Fibroblast of lung (primary cell): ENCODE measurements around the gene ASPDH. TPM values are rescaled to one million over a fixed set of nuclear protein-coding genes. Genes with fewer than 3 reads are reported as not detected.
A peak's percentile ranks its signal among the peaks of the same experiment; 100 is the strongest.

Source experiments
- DNase-seq, 2 donors: peaks; one replicate each; pipeline versions ENCODE4 v3.0.0 to v3.0.0-alpha.2; 2010; ENCODE audit warnings: low read depth in 2 of 2
- H2AFZ ChIP-seq: 2 replicates; pipeline ENCODE4 v1.5.1; 2012; ENCODE audit warnings: low read length, control low read depth, inconsistent platforms
- H3K27ac ChIP-seq: 2 replicates; pipeline ENCODE4 v1.5.1; 2011; ENCODE audit warnings: low read length, control low read depth; ENCODE audit not compliant: insufficient read depth
- H3K27me3 ChIP-seq: 2 replicates; pipeline ENCODE4 v1.5.1; 2011; ENCODE audit warnings: mild to moderate bottlenecking, low read length; ENCODE audit not compliant: control insufficient read depth, insufficient read depth
- H3K36me3 ChIP-seq: 2 replicates; pipeline ENCODE4 v1.5.1; 2011; ENCODE audit warnings: low read length; ENCODE audit not compliant: control insufficient read depth, insufficient read depth
- H3K4me1 ChIP-seq: 2 replicates; pipeline ENCODE4 v1.5.1; 2011; ENCODE audit warnings: low read length; ENCODE audit not compliant: control insufficient read depth, insufficient read depth; ENCODE audit errors: extremely low read depth
- H3K4me2 ChIP-seq: 2 replicates; pipeline ENCODE4 v1.5.1; 2011; ENCODE audit warnings: low read length, control low read depth; ENCODE audit not compliant: insufficient read depth; ENCODE audit errors: extremely low read depth
- H3K4me3 ChIP-seq, 4 experiments: fragments of 200-600 bp in 1 of 4; sonication (generic) in 1 of 4; replicated peaks in 1 of 4; 2 replicates each; pipeline ENCODE4 v1.5.1; 2011 to 2016; ENCODE audit warnings: low read length in 4 of 4, low read depth in 3 of 4, mild to moderate bottlenecking in 3 of 4, control low read depth in 2 of 4, inconsistent platforms in 1 of 4, mixed read lengths in 1 of 4; ENCODE audit not compliant: insufficient read depth in 1 of 4; ENCODE audit errors: control extremely low read depth in 1 of 4
- H3K79me2 ChIP-seq: 2 replicates; pipeline ENCODE4 v1.5.1; 2012; ENCODE audit warnings: mild to moderate bottlenecking, low read length, inconsistent platforms; ENCODE audit not compliant: control insufficient read depth, insufficient read depth
- H3K9ac ChIP-seq: 2 replicates; pipeline ENCODE4 v1.5.1; 2011; ENCODE audit warnings: mild to moderate bottlenecking, low read length, control low read depth; ENCODE audit not compliant: insufficient read depth
- H3K9me3 ChIP-seq: 2 replicates; pipeline ENCODE4 v1.5.1; 2012; ENCODE audit warnings: low read depth, low read length; ENCODE audit not compliant: control insufficient read depth, insufficient read depth
- H4K20me1 ChIP-seq: 2 replicates; pipeline ENCODE4 v1.5.1; 2011; ENCODE audit warnings: low read length; ENCODE audit not compliant: control insufficient read depth, insufficient read depth; ENCODE audit errors: extremely low read depth
- CTCF ChIP-seq, 2 donors: IDR thresholded peaks in 1 of 2; conservative IDR thresholded peaks in 1 of 2; 1 replicate in 1 of 2; 2 replicates in 1 of 2; pipeline ENCODE4 v1.5.1; 2011 to 2012; ENCODE audit warnings: low read length in 2 of 2, control low read depth in 1 of 2, inconsistent platforms in 1 of 2, low read depth in 1 of 2, mild to moderate bottlenecking in 1 of 2
- EZH2 ChIP-seq: IDR thresholded peaks from 2 replicates; pipeline ENCODE4 v1.5.1; 2012; ENCODE audit warnings: low read length, control low read depth, mild to moderate bottlenecking; ENCODE audit errors: missing control alignments
- polyA plus RNA-seq, 2 donors: library from polyadenylated mRNA; depleted of rRNA in 1 of 2; stranded (reverse) in 1 of 2; unstranded in 1 of 2; fragments of >200 nt; gene quantifications; 2 replicates each; pipeline ENCODE4 v1.2.1, GENCODE V29; 2011 to 2012; ENCODE audit warnings: missing spikeins in 1 of 2
- total RNA-seq: library from RNA; depleted of rRNA; stranded (reverse); fragments of >200 nt; gene quantifications from 2 replicates; pipeline ENCODE4 v1.2.1, GENCODE V29; 2014

The ASPDH gene
- total and polyA plus RNA-seq, 2 donors (not counting 1 experiment from before 2014, with no cell fraction given) = not detected

- H3K79me2 ChIP-seq = no peaks in the 10 kb centered on the region
- H3K27me3 ChIP-seq = no peaks in the 10 kb centered on the region
- H3K4me1 ChIP-seq = no peaks in the 10 kb centered on the region
- H3K9me3 ChIP-seq = no peaks in the 10 kb centered on the region
- TF ChIP-seq CTCF (conservative IDR thresholded peaks at IDR 0.05 in 1 of 2, IDR thresholded peaks at IDR 0.05 in 1 of 2; ENCODE audit: low read depth in 1 of 2, low read length in 2 of 2) (no peak), EZH2 (no peak)
- H2AFZ ChIP-seq = no peak overlapping the region
- peak overlapping the region in 1 of 4 experiments; percentile 54 for H3K4me3 ChIP-seq
- no peak for DNase-seq
- H3K9ac ChIP-seq = no peak overlapping the region
- no peaks in the 10 kb centered on the region for H3K36me3 ChIP-seq
- no peak overlapping the region for H3K4me2 ChIP-seq
- H4K20me1 ChIP-seq = no peaks in the 10 kb centered on the region
- H3K27ac ChIP-seq = no peak overlapping the region
Observed at GRCh38 chr19:50555450-50556281, 42.0 kb upstream of the ASPDH start.

GRCh38 chr19:50555033-50555432 lies 41.3 kb upstream of the ASPDH start:
- no peak overlapping the region for H2AFZ ChIP-seq
- no peak overlapping the region for H3K9ac ChIP-seq
- no peaks in the 10 kb centered on the region for H3K36me3 ChIP-seq
- no peaks in the 10 kb centered on the region for H3K9me3 ChIP-seq
- no peak for DNase-seq
- H3K4me1 ChIP-seq = no peaks in the 10 kb centered on the region
- H3K27me3 ChIP-seq = no peaks in the 10 kb centered on the region
- TF ChIP-seq EZH2 = no peak
- TF ChIP-seq CTCF (conservative IDR thresholded peaks at IDR 0.05 in 1 of 2, IDR thresholded peaks at IDR 0.05 in 1 of 2; ENCODE audit: low read depth in 1 of 2, low read length in 2 of 2) = no peak
- no peak overlapping the region for H3K4me2 ChIP-seq
- no peak overlapping the region for H3K27ac ChIP-seq
- H4K20me1 ChIP-seq = no peaks in the 10 kb centered on the region
- no peaks in the 10 kb centered on the region for H3K79me2 ChIP-seq
- no peak overlapping the region for H3K4me3 ChIP-seq

- Histone ChIP-seq H2AFZ (no peak overlapping the region), H3K27ac (no peak overlapping the region), H3K79me2 (no peaks in the 10 kb centered on the region), H3K27me3 (no peaks in the 10 kb centered on the region), H4K20me1 (no peaks in the 10 kb centered on the region), H3K4me2 (no peak overlapping the region), H3K9me3 (no peaks in the 10 kb centered on the region), H3K4me1 (no peaks in the 10 kb centered on the region), H3K36me3 (no peaks in the 10 kb centered on the region), H3K4me3 (no peak overlapping the region), H3K9ac (no peak overlapping the region)
- TF ChIP-seq EZH2 (no peak), CTCF (conservative IDR thresholded peaks at IDR 0.05 in 1 of 2, IDR thresholded peaks at IDR 0.05 in 1 of 2; ENCODE audit: low read depth in 1 of 2, low read length in 2 of 2) (no peak)
- no peak for DNase-seq
Observed at GRCh38 chr19:50554212-50554611, 40.5 kb upstream of the ASPDH start.
